ENCODE measurements around the gene ETNK2. TPM values are rescaled to one million over a fixed set of nuclear protein-coding genes. Genes with fewer than 3 reads are reported as not detected.

The ETNK2 gene
- polyA plus RNA-seq, 1 experiment = 25.6 TPM

DNA sequence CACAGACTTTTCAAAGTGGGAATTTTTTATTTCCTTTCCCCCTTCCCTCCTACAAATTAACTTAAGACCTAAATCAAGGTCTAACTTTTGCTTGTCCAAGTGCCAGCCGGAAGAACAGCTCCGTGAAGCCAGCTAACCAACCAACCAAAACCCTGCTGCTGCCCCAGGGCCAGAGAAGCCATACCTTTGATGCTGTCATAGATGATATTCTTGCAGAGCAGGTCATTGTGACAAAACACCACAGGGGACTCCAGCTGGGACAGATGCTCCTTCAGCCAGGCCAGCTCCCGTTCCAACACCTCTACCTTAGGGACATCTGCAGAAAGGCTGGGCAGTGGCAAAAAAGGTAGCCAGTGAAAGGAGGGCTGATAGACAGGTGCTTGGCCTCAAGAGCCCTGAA is 10.7 kb downstream of the ETNK2 start:
- CTCF ChIA-PET = interaction anchor here (0.6 to 1.5 kb wide), 2 partner anchors 21 to 270 kb away, joined by 3 to 4 read pairs; no protein-coding TSS in a partner anchor
- TF ChIP-seq, protein P1, sequence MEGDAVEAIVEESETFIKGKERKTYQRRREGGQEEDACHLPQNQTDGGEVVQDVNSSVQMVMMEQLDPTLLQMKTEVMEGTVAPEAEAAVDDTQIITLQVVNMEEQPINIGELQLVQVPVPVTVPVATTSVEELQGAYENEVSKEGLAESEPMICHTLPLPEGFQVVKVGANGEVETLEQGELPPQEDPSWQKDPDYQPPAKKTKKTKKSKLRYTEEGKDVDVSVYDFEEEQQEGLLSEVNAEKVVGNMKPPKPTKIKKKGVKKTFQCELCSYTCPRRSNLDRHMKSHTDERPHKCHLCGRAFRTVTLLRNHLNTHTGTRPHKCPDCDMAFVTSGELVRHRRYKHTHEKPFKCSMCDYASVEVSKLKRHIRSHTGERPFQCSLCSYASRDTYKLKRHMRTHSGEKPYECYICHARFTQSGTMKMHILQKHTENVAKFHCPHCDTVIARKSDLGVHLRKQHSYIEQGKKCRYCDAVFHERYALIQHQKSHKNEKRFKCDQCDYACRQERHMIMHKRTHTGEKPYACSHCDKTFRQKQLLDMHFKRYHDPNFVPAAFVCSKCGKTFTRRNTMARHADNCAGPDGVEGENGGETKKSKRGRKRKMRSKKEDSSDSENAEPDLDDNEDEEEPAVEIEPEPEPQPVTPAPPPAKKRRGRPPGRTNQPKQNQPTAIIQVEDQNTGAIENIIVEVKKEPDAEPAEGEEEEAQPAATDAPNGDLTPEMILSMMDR (IDR thresholded peaks at IDR 0.05; ENCODE audit: low read depth, low read length) = no peak
- no peak for DNase-seq (ENCODE audit: low read depth, low spot score)
- no peaks in the 10 kb centered on the region for H3K27me3 ChIP-seq (ENCODE audit: control insufficient read depth, insufficient read depth, low read length)
- H3K4me3 ChIP-seq (ENCODE audit: low read depth, low read length) = no peak overlapping the region
- no peak overlapping the region for H3K27ac ChIP-seq (ENCODE audit: low read depth, low read length)
- no peaks in the 10 kb centered on the region for H3K9me3 ChIP-seq (ENCODE audit: control insufficient read depth, insufficient read depth, low read length)
- POLR2A ChIA-PET = no interaction called here

- POLR2A ChIA-PET = no interaction called here
- CTCF ChIA-PET = interaction anchor here (0.7 to 2.9 kb wide), 3 partner anchors 11 to 67 kb away, joined by 3 to 20 read pairs (median 4); no protein-coding TSS in a partner anchor
- no peak overlapping the region for H3K4me3 ChIP-seq (ENCODE audit: low read depth, low read length)
- TF ChIP-seq, protein P1 (IDR thresholded peaks at IDR 0.05; ENCODE audit: low read depth, low read length) = no peak
- H3K27me3 ChIP-seq (ENCODE audit: control insufficient read depth, insufficient read depth, low read length) = no peaks in the 10 kb centered on the region
- H3K27ac ChIP-seq (ENCODE audit: low read depth, low read length) = no peak overlapping the region
- DNase-seq (ENCODE audit: low read depth, low spot score) = no peak
- no peaks in the 10 kb centered on the region for H3K9me3 ChIP-seq (ENCODE audit: control insufficient read depth, insufficient read depth, low read length)
Observed at GRCh38 chr1:204139952-204140351, 11.9 kb downstream of the ETNK2 start.

DNA sequence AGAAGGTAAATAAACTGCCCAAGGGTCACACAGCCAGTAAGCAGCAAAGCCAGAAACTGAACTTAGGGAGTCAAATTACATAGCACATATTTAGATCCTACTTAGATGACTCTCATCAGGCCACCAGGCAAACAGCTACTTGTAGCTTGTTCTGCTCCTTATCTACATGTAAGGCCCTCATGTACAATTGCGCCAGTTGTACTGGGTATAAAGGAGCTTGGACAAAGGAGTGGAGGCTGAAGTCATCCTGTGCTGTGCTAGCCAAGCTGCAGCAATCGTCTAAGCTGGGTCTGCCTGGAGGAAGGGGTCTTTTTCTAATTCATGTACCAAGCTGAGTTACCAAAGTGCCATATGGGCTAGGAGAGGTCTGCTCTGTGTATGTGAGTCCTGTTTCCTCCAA is 12.8 kb downstream of the ETNK2 start:
- H3K4me3 ChIP-seq (ENCODE audit: low read depth, low read length) = no peak overlapping the region
- CTCF ChIA-PET = interaction anchor here (1.5 to 2.9 kb wide), 2 partner anchors 10 to 68 kb away, joined by 4 to 20 read pairs; no protein-coding TSS in a partner anchor
- no peaks in the 10 kb centered on the region for H3K27me3 ChIP-seq (ENCODE audit: control insufficient read depth, insufficient read depth, low read length)
- POLR2A ChIA-PET = no interaction called here
- DNase-seq (ENCODE audit: low read depth, low spot score) = no peak
- no peaks in the 10 kb centered on the region for H3K9me3 ChIP-seq (ENCODE audit: control insufficient read depth, insufficient read depth, low read length)
- TF ChIP-seq, protein P1 (IDR thresholded peaks at IDR 0.05; ENCODE audit: low read depth, low read length) = no peak
- H3K27ac ChIP-seq (ENCODE audit: low read depth, low read length) = no peak overlapping the region

DNA sequence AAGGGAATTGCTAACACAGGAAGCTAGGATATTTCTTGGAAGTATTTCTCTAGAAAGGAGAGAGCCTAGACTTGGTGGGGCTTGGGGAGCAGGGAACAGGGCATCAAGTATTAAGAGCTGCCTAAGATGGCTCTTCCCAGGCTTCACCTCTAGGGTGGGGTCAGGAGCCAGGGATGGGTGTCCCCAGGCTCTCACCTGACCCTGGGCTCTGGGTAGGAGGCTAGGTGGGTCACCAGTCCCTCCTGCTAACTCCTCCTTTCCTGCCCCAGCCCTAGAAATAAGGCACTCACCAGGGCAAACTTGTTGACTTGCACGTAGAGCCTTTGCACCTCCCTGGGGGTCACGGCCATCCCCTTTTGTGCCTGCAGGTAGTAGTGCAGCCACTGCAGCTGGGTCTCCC is 15.0 kb downstream of the ETNK2 start:
- TF ChIP-seq, protein P1 (IDR thresholded peaks at IDR 0.05; ENCODE audit: low read depth, low read length) = no peak
- ChIA-PET CTCF (interaction anchor here (1.4 to 3.2 kb wide), 2 partner anchors 262 to 266 kb away, joined by 3 to 15 read pairs; no protein-coding TSS in a partner anchor), POLR2A (no interaction called here)
- H3K27me3 ChIP-seq (ENCODE audit: control insufficient read depth, insufficient read depth, low read length) = no peaks in the 10 kb centered on the region
- no peak for DNase-seq (ENCODE audit: low read depth, low spot score)
- H3K4me3 ChIP-seq (ENCODE audit: low read depth, low read length) = no peak overlapping the region
- no peak overlapping the region for H3K27ac ChIP-seq (ENCODE audit: low read depth, low read length)
- no peaks in the 10 kb centered on the region for H3K9me3 ChIP-seq (ENCODE audit: control insufficient read depth, insufficient read depth, low read length)

- ChIA-PET CTCF (interaction anchor here (11.4 kb wide), 1 partner anchor 268 kb away, joined by 479 read pairs; the partner anchor contains the start of gene SNRPE), POLR2A (no interaction called here)
- Histone ChIP-seq H3K27ac (ENCODE audit: low read depth, low read length) (no peak overlapping the region), H3K27me3 (ENCODE audit: control insufficient read depth, insufficient read depth, low read length) (no peaks in the 10 kb centered on the region), H3K4me3 (ENCODE audit: low read depth, low read length) (no peak overlapping the region), H3K9me3 (ENCODE audit: control insufficient read depth, insufficient read depth, low read length) (no peaks in the 10 kb centered on the region)
- TF ChIP-seq, protein P1 (IDR thresholded peaks at IDR 0.05; ENCODE audit: low read depth, low read length) = no peak
- no peak for DNase-seq (ENCODE audit: low read depth, low spot score)
Observed at GRCh38 chr1:204134103-204134502, 17.7 kb downstream of the ETNK2 start.

Measured in AG04450 (cell line).